ENCODE measurements around the gene LHX4.

DNA sequence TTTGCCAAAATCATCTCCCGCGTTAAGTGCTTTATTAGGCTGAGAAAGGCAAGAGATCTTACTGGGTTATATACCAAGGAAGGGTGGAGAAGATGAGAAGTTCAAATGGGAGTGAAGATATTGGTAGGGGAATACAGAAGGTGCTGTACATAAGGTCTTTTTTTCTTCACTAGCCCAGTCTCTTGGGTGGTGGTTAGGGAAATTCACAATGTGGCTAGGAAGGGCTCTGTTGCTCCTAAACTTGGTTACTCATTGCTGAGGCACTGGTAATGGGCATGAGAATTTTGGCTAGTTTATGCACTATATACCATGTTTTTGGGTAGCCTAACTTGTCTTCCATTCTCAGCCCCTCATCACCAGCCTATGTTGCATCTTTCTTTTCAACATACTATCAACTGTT, 50.6 kb downstream of the LHX4 start:
- no peak for TF ChIP-seq EZH2 (IDR thresholded peaks at IDR 0.05)
- TF ChIP-seq POLR2AphosphoS5 (IDR thresholded peaks at IDR 0.05; ENCODE audit: borderline replicate concordance, low read depth, low read length), result no peak
- no peak for TF ChIP-seq FOXP2 (optimal IDR thresholded peaks at IDR 0.05; ENCODE audit: control extremely low read depth, extremely low read length, insufficient read depth)

Data from SK-N-MC (cell line).